HG03571 (cell line): ENCODE data around the gene EEF1AKMT4.
"Not testable (repeated sequence)": the region's sequence is repeated elsewhere in the genome, so short reads cannot be mapped to it uniquely, and the experiment has no call there.

ENCODE experiments used
- ATAC-seq: cut with Tn5 transposase; IDR thresholded peaks from one replicate; pipeline ENCODE4 v1.9.1; 2021; ENCODE audit not compliant: unreplicated experiment

Gene EEF1AKMT4

DNA sequence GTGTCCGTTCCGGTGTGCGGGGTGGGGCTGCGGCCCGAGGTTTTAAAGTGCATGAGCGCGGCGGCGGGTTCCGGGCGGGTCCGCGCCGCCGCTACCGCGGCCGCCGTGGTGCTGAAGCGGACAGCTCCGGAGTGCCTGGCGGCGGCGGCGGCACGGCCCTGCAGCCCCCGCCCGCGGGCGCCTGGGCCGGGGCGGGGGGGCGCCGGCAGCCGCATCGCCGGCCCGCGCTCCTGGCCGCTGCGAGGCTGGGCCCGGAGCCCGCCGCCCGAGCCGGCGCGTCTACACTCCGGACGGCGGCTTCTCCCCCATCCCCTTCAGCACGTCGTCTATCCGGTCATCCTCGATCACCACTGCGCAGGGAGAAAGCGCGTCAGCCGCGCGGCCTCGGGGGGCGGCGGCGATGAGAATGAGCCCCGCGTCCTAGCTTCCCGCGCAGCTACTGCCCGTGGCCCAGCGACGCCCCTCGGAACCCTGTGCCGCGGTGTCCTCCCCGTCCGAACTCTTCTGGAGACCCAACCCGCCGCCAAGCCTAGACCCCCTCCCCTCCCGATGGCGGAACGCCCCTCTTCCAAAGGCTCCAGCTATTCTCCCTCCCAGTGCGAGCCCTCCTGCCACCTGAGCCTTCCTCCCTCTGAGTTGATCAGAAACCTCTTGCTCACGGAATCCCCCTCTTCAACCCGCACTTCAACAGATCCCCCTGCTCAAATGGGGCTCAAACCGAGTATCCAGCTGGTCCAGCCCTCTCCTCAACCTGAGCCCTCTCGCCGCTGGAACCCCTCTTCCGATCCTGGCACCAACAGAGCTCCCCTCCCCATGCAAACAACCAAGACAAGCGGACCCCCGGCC is 10.6 kb downstream of the EEF1AKMT4 start:
- no peak for ATAC-seq

- ATAC-seq = no peak
Observed at GRCh38 chr3:184260724-184261269, 11.3 kb downstream of the EEF1AKMT4 start.

GRCh38 chr3:184261270-184261853 is 11.9 kb downstream of the EEF1AKMT4 start, which contains the start of gene CAMK2N2:
CAMK2N2 (minus strand) TSS chr3:184261553; CDS start chr3:184261285, 268 bp downstream.
- no peak for ATAC-seq

- no peak for ATAC-seq
Observed at GRCh38 chr3:184261854-184262763, 12.6 kb downstream of the EEF1AKMT4 start.

- no peak for ATAC-seq
Observed at GRCh38 chr3:184262764-184263179, 13.3 kb downstream of the EEF1AKMT4 start.

DNA sequence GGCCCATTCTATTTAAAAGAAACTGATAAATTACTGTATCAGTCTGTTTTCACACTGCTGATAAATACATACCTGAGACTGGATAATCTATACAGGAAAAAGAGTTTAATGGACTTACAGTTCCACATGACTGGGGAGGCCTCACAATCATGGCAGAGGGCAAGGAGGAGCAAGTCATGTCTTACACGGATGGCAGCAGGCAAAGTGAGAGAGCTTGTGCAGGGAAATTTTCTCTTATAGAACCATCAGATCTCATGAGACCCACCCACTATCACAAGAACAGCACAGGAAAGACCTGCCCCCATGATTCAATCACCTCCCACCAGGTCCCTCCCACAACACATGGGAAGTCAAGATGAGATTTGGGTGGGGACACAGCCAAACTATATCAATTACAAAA is 17.8 kb downstream of the EEF1AKMT4 start:
- not testable (repeated sequence) for ATAC-seq

DNA sequence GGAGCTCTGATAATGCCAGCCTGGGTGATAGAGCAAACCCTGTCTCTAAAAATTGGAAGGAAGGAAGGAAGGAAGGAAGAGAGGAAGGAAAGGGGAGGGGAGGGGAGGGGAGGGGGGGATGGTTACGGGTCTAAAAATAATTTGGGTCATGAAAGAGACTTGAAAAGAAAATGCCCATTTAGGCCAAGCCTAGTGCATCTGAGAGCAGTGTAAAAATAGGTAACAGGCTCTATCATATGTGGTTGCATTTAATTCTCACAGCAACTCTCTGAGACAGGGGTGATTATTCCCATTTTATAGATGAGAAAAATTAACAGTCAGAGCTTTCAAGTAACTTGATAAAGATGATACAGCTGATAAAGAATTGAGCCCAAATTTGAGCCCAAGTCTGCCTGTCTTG is 22.8 kb downstream of the EEF1AKMT4 start:
- no peak for ATAC-seq

GRCh38 chr3:184275381-184275701 is 25.9 kb downstream of the EEF1AKMT4 start:
- no peak for ATAC-seq

- no peak for ATAC-seq
Observed at GRCh38 chr3:184275961-184276910, 26.8 kb downstream of the EEF1AKMT4 start, which contains the start of gene ECE2. ECE2 (plus strand) TSS chr3:184276022; CDS start chr3:184276154, 132 bp downstream.

DNA sequence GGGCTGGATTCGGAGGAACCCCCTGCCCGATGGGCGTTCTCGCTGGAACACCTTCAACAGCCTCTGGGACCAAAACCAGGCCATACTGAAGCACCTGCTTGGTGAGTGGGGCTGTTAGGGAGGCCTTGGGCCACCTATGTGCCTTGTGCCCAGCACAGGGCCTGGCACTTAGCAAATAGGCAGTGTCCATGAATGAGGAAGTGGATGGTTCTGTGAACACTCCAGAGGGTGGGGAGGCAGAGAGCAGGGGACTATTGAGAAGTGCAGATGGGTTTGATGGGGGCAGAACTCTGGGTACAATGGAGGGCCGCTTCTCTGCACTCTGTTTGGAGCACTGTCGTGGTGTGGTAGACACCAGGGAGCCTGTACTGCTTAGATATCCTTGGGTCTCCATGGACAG is 27.9 kb downstream of the EEF1AKMT4 start:
- no peak for ATAC-seq

GRCh38 chr3:184282941-184283340 is 33.5 kb downstream of the EEF1AKMT4 start:
- ATAC-seq = no peak

DNA sequence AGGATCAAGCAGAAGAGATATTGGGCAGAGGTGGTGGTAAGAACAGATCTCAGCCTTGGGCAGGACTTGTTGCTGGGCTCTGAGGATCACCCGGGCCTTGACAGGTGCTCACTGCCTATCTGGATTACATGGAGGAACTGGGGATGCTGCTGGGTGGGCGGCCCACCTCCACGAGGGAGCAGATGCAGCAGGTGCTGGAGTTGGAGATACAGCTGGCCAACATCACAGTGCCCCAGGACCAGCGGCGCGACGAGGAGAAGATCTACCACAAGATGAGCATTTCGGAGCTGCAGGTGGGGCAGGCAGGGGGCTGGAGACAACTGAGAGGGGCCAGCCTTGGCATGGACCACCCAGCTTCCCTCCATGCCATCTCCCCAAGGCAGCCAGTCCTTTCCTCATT is 34.2 kb downstream of the EEF1AKMT4 start:
- no peak for ATAC-seq

DNA sequence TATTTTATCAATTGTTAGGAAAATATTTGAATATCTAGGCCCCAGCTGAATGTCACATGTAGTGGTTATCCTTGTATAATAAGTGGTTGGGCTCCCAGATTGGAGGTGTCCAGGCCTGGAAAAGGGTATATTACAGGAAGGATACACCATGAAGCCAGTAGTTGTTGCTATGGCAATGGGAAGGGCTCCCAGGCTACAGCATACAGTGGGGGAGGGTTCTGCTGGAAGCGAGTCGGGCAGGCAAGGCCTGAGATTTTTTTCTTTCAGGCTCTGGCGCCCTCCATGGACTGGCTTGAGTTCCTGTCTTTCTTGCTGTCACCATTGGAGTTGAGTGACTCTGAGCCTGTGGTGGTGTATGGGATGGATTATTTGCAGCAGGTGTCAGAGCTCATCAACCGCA is 35.2 kb downstream of the EEF1AKMT4 start:
- ATAC-seq = no peak

- ATAC-seq = no peak
Observed at GRCh38 chr3:184289426-184289938, 40.0 kb downstream of the EEF1AKMT4 start.

DNA sequence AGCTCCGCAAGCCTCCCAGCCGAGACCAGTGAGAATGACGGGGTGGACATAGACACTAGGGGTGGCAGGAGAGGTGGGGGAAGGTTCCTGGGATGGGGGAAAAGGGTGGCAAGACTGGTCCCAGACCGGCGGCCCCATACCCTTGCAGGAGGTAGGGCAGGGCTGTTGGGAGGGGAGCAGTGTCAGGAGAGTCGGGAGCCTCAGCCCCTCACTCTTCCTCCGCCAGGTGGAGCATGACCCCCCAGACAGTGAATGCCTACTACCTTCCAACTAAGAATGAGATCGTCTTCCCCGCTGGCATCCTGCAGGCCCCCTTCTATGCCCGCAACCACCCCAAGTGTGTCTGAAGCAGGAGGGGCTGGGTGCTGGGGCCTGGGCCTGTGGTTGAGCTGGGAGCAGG is 40.9 kb downstream of the EEF1AKMT4 start:
- no peak for ATAC-seq

DNA sequence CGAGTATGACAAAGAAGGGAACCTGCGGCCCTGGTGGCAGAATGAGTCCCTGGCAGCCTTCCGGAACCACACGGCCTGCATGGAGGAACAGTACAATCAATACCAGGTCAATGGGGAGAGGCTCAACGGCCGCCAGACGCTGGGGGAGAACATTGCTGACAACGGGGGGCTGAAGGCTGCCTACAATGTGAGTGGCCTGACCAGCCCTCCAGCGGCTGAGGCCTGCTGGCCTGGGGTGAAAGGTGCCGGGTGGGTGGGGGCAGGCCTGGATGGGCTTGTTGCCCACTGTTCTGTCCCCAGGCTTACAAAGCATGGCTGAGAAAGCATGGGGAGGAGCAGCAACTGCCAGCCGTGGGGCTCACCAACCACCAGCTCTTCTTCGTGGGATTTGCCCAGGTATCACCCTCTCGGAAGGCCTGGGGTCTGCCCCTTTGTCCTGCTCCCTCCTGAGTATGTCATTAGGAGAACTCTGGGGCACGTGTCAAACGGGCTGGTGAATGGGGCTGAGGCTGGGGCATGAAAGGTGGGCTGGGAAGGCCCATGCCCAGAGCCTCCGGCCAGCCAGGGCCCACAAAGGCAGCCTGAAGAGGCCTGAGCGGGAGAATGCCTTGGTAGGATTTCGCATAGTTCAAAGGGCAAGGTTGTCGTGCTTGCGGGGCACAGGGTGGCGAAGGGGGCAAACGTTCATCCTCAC is 41.7 kb downstream of the EEF1AKMT4 start:
- ATAC-seq = no peak

DNA sequence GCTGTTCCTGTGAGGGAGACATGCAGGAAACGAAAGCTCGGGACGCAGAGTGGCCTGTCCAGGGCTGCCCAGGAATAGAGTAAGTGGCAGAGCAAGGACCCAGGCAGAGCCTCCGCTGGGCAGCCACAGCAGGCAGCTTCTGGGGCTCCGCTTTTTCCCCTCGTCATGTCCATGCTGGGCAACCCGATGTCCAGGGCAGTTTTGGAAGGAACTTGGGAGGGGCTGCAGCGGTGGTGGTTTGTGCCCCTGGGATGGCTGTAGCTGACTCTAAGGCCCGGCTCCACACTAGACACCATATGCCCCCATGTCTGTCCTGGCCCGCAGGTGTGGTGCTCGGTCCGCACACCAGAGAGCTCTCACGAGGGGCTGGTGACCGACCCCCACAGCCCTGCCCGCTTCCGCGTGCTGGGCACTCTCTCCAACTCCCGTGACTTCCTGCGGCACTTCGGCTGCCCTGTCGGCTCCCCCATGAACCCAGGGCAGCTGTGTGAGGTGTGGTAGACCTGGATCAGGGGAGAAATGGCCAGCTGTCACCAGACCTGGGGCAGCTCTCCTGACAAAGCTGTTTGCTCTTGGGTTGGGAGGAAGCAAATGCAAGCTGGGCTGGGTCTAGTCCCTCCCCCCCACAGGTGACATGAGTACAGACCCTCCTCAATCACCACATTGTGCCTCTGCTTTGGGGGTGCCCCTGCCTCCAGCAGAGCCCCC is 42.4 kb downstream of the EEF1AKMT4 start:
- no peak for ATAC-seq

DNA sequence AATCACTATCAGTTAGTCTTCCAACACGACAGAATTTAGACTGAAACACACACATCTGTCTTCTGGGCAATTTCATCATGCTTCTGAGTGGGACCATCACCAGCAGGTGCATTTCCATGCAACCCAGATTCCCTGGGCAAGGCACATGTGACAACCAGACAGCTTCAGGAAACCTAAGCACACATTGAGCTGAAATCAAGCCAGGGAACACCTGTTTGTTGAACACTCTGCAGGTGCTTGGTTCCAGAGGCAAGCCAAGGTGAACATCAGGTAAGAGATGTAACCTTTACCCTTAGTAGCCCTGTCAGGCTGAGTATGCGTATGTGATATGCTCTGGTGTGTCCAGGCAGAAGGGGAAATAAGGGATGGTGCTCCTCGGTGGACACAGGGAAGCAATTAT is 46.3 kb downstream of the EEF1AKMT4 start:
- ATAC-seq = no peak

- no peak for ATAC-seq
Observed at GRCh38 chr3:184296616-184297015, 47.1 kb downstream of the EEF1AKMT4 start.
